ENCODE data around the gene METTL8.
"Not testable (repeated sequence)": the region's sequence is repeated elsewhere in the genome, so short reads cannot be mapped to it uniquely, and the experiment has no call there.

Gene METTL8

DNA sequence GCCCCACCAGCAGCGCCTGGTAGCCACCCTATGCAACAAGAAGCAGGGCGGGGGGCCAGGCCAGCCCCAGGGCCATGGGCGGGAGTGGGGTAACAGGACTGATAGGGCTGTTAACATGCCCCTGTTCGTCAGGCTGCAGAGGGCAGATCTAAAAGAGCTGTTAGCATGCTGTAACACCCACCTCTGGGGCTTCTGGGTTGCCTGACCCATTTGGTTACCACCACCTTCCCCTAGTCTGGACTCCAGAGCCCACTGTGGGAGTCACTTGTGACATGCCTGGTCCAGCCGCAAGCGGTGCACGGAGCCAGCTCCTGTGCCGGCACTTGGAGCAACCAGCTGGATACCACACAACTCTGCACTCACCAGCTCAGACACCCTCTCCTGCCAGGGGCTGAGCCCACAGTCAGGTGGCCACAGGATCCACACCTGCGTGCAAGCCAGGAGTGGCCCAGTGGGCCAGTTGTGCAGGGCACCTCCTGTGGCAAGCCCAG, 2.1 kb downstream of the METTL8 start:
- TF ChIP-seq, protein P1, sequence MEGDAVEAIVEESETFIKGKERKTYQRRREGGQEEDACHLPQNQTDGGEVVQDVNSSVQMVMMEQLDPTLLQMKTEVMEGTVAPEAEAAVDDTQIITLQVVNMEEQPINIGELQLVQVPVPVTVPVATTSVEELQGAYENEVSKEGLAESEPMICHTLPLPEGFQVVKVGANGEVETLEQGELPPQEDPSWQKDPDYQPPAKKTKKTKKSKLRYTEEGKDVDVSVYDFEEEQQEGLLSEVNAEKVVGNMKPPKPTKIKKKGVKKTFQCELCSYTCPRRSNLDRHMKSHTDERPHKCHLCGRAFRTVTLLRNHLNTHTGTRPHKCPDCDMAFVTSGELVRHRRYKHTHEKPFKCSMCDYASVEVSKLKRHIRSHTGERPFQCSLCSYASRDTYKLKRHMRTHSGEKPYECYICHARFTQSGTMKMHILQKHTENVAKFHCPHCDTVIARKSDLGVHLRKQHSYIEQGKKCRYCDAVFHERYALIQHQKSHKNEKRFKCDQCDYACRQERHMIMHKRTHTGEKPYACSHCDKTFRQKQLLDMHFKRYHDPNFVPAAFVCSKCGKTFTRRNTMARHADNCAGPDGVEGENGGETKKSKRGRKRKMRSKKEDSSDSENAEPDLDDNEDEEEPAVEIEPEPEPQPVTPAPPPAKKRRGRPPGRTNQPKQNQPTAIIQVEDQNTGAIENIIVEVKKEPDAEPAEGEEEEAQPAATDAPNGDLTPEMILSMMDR (IDR thresholded peaks at IDR 0.05; ENCODE audit: low read depth, low read length, missing control alignments) = no peak
- in situ Hi-C loops (cut with HindIII; ENCODE audit: low sequenced_read_pairs) = no loop called here
- H3K4me3 ChIP-seq (ENCODE audit: low read depth, low read length) = no peak overlapping the region
- DNase-seq (ENCODE audit: low read depth) = no peak

DNA sequence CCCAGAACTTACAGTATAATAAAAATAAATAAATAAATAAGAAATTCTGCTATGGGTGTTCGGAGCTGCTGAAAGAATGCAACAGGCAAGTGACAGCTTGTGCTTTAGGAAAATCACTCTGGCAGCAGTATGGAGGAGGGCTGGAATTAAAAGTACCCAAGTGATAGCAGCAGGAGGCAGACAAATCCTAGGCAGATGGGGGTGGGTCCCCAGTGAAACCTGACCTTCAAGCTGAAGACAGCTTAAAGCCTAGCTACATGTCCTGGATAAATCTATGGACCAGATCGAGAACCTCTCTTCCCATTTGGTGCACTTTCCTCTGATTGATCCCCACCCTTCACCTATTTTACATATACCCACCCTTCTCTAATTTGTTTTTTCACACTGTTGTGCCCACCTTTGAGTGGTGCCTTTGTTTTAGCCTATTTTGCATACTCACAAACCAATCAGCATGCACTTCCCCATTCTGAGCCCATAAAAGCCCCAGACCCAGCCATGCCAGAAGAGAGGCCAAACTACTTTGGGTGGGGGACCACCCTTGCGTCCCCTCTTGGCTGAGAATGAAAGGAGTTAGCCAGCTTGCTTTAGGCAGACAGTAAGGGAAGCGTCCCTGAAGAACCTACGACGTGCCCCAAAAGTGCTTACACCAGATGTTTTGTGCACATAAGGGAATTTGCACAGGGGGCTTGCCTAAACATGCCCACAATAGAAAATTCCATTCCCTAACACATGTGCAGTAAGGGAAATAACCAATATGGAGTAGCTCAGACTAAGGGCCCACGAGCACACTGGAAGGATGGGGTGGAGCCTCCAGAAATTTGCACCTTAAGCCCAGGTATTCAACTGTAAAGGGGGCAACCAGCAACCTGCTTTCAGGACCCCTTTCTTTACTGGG, 3.0 kb downstream of the METTL8 start:
- DNase-seq (ENCODE audit: low read depth) = no peak
- H3K4me3 ChIP-seq (ENCODE audit: low read depth, low read length) = no peak overlapping the region
- in situ Hi-C loops (cut with HindIII; ENCODE audit: low sequenced_read_pairs) = no loop called here
- TF ChIP-seq, protein P1 (IDR thresholded peaks at IDR 0.05; ENCODE audit: low read depth, low read length, missing control alignments) = no peak

DNA sequence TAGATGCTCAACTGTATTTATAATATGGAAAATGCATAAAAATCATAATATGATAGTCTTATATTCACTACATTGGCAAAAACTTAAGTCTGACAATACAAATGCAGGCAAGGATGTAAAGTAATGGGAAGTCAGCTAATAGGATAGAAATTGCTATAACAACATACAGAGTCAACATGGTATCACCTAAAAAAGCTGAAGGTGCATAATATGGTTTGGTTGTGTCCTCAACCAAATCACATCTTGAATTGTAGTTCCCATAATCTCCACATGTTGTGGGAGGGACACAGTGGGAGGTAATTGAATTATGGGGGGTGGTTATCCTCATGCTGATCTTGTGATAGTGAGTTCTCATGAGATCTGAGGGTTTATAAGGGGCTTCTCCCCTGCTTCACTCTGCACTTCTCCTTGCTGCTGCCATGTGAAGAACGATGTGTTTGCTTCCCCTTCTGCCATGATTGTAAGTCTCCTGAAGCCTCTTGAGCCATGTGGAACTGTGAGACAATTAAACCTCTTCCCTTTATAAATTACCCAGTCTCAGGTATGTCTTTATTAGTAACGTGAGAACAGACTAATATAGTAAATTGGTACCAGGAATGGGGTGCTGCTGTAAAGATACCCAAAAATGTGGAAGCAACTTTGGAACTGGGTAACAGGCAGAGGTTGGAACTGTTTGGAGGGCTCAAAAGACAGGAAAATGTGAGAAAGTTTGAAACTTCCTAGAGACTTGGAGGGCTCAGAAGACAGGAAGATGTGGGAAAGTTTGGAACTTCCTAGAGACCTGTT, 10.9 kb downstream of the METTL8 start:
- DNase-seq (ENCODE audit: low read depth); H3K4me3 ChIP-seq (ENCODE audit: low read depth, low read length): not testable (repeated sequence)
- in situ Hi-C loops (cut with HindIII; ENCODE audit: low sequenced_read_pairs) = loop anchor here (25.0 kb wide), 1 partner anchor 461 kb away; no protein-coding TSS in a partner anchor

DNA sequence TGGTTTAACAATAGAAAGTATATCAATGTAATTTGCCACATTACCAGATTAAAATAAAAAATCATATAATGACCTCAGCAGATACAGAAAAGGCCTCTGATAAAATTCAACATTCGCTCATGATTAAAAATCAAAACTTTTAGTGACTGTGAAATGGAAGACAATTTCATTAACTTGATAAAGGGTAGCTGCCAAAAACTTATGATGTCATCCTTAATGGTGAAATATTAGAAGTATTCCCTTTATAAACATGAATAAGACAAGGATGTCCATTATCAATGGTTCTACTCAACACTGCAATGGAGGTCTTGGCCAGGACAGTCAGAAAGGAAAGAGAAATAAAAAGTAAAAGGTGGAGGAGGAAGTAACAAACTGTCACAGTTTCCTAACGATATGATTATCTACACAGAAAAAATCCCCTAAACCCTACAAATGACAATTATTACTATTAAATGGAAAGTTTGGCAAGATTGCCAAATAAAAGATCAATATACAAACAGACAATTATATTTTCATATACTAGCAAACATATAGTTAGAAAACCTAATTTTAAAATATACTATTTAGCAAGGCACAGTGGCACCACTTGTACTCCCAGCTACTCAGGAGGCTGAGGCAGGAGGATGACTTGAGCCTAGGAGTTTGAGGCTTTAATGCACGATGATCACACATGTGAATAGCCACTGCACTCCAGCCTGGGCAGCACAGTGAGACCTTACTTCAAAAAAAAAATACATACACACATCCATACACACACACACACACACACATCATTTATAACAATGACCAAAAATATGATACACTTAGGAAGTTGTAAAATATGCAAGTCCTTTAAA, 12.8 kb downstream of the METTL8 start:
- in situ Hi-C loops (cut with HindIII; ENCODE audit: low sequenced_read_pairs) = loop anchor here (25.0 kb wide), 1 partner anchor 459 kb away; no protein-coding TSS in a partner anchor
- TF ChIP-seq, protein P1 (IDR thresholded peaks at IDR 0.05; ENCODE audit: low read depth, low read length, missing control alignments) = no peak
- no peak for DNase-seq (ENCODE audit: low read depth)
- no peak overlapping the region for H3K4me3 ChIP-seq (ENCODE audit: low read depth, low read length)

DNA sequence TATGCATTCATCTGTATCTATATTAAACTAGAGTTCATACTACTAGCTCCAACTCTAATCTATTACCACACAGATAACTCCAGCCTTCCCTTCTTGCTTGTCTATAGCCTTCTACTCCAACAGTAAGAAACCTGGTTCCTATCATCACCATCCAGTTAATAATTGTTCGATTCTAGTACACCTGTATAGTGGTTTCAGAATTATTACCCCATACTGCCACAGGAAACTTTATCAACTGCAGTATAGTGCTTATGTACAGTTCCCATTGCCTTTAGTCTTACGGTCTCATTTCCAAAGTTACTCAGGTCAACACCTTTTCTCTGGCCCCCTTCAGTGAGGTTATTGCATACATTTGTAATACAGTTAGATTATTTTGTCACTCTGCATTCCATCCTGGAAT, 14.5 kb downstream of the METTL8 start:
- TF ChIP-seq, protein P1 (IDR thresholded peaks at IDR 0.05; ENCODE audit: low read depth, low read length, missing control alignments) = no peak
- H3K4me3 ChIP-seq (ENCODE audit: low read depth, low read length) = no peak overlapping the region
- in situ Hi-C loops (cut with HindIII; ENCODE audit: low sequenced_read_pairs) = loop anchor here (25.0 kb wide), 1 partner anchor 457 kb away; no protein-coding TSS in a partner anchor

DNA sequence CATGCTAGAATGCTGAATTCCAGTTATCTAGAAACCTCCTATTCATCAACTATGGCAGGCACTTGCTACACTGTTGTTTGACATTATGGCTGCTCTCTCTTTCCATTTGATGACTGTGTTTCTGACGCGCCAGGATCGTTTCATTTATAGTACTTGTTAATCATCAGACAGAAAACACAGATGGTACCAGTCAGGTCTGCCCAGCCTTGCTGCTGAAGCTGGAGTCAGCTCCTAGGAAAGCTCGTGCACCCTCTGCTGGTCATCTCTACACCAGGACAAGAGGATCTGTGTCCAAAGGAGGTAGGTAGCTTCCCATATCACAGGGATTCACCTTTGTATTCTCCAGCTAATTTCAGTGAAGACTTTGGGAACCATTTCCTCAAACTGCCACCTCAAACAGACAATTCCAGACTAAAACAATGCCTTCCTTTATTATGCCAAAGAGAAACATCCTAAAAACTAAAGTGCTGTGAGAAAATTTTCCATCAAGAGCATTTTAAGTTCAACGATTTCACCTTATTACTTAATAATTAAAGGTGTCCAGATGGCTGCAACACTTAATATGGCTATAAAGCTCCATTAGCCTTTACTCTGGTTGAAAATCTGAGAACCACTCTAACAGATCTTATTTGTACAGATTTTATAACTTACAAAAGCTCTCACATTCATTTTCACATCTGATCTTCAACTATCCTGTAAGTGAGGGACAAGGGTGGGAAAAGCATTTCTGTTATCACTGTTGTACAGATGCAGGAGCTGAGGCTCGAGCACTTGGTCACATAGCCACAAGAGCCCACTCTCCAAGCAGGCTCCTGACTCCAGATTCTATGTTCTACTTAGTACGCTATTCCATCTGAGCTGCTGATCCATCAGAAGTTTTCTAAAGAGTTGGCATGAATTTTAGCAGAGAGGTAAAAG, 17.5 kb downstream of the METTL8 start:
- DNase-seq (ENCODE audit: low read depth) = peak; percentile 92
- H3K4me3 ChIP-seq (ENCODE audit: low read depth, low read length) = no peak overlapping the region
- TF ChIP-seq, protein P1 (IDR thresholded peaks at IDR 0.05; ENCODE audit: low read depth, low read length, missing control alignments) = peak; percentile 92
- in situ Hi-C loops (cut with HindIII; ENCODE audit: low sequenced_read_pairs) = loop anchor here (25.0 kb wide), 1 partner anchor 454 kb away; no protein-coding TSS in a partner anchor

More for the DNA sequence above, 14.5 kb downstream of the METTL8 start:
- no peak for DNase-seq (ENCODE audit: low read depth)

DNA sequence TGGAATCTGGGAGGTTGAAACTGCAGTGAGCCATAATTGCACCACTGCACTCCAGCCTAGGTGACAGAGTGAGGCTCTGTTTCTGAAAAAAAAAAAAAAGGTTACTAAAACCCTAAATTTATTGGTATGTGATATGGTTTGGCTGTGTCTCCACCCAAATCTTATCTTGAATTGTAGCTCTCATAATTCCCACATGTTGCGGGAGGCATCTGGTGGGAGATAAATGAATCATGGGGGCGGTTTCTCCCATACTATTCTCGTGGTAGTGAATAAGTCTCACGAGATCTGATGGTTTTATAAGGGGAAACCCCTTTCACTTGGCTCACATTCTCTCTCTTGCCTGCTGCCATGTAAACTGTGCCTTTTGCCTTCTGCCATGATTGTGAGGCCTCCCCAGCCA, 19.1 kb downstream of the METTL8 start:
- in situ Hi-C loops (cut with HindIII; ENCODE audit: low sequenced_read_pairs) = loop anchor here (25.0 kb wide), 1 partner anchor 452 kb away; no protein-coding TSS in a partner anchor
- not testable (repeated sequence) for H3K4me3 ChIP-seq (ENCODE audit: low read depth, low read length); DNase-seq (ENCODE audit: low read depth)
